HG03196 (cell line): ENCODE data around the gene SLC30A1.

Experiments used
- ATAC-seq: cut with Tn5 transposase; IDR thresholded peaks from one replicate; pipeline ENCODE4 v1.9.1; 2021; ENCODE audit not compliant: unreplicated experiment

The SLC30A1 gene

DNA sequence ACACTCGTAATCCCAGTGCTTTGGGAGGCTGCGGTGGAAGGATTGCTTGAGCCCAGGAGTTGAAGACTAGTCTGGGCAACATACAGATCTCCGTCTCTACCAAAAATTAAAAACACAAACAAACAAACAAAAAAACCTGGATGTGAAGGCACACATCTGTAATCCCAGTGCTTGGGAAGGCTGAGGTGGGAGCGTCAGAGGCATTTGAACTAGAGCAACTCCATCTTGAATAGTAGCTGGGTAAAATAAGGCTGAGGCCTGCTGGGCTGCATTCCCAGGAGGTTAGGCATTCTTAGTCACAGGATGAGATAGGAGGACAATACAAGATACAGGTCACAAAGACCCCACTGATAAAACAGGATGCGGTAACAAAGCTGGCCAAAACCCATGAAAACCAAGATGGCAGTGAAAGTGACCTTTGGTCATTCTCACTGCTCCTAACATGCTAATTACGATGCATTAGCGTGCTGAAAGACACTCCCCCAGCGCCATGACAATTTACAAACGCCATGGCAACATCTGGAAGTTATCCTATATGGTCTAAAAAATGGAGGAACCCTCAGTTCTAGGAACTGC is 53.8 kb downstream of the SLC30A1 start:
- no peak for ATAC-seq

DNA sequence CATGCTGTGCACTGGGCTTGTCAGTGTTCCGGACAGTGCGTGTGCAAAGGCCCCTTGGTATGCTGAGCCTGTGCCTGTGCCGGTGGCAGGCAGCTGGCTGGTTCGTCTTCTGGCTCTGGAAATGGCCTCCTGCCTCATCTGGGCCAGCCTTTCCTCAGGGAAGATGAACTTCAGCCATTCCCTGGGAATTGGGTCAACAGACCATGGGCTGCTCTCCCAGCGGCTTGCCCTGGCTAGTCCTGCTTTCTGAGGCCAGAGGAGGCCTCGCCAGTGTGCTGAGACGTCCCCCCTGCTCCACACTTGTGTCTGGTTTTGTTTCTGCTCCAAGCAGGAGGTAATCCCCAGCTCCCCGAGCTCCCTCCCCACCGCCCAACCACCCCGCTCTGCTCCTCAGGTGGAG is 54.4 kb downstream of the SLC30A1 start:
- no peak for ATAC-seq

DNA sequence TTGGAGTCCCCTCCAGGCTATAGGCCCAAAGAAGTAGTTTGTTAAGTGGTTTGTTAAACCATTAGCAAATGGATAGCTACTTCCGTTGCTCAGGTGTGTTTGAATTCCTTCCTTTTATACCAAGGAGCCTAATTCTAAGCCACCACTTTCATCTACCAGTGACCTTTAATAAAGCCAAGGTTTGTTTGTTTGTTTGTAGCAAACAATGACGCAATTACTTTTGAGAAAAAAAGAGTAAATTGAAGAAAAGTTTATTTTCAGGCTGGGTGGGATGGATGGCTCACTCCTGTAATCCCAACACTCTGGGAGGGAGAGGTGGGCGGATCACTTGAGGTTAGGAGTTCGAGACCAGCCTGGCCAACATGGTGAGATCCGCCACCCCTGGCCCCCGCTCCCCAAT is 56.2 kb downstream of the SLC30A1 start:
- ATAC-seq, result no peak
